ENCODE measurements around the gene ZNG1A.

- TF ChIP-seq EZH2 (IDR thresholded peaks at IDR 0.05; ENCODE audit: low read length, unreplicated experiment) = no peak
- TF ChIP-seq CTCF (conservative IDR thresholded peaks at IDR 0.05; ENCODE audit: low read depth, low read length) = no peak
Measured at GRCh38 chr9:216866-217265, 38.0 kb upstream of the ZNG1A start.
